Cardiac fibroblast (primary cell): Measurements from ENCODE around the gene SRCAP.

ENCODE experiments used
- DNase-seq, 2 donors: peaks; one replicate each; pipeline versions ENCODE4 v3.0.0 to v3.0.0-alpha.2; 2010; ENCODE audit warnings: low read depth in 2 of 2
- H3K4me3 ChIP-seq, 2 donors: replicated peaks in 1 of 2; 1 replicate in 1 of 2; 2 replicates in 1 of 2; pipeline ENCODE4 v1.5.1; 2011; ENCODE audit warnings: low read depth in 2 of 2, low read length in 2 of 2, mild to moderate bottlenecking in 2 of 2, moderate library complexity in 1 of 2
- TF ChIP-seq, protein P1 (sequence below): IDR thresholded peaks from one replicate; pipeline ENCODE4 v1.5.1; 2011; ENCODE audit warnings: low read depth, mild to moderate bottlenecking, low read length, inconsistent platforms

SRCAP gene

DNA sequence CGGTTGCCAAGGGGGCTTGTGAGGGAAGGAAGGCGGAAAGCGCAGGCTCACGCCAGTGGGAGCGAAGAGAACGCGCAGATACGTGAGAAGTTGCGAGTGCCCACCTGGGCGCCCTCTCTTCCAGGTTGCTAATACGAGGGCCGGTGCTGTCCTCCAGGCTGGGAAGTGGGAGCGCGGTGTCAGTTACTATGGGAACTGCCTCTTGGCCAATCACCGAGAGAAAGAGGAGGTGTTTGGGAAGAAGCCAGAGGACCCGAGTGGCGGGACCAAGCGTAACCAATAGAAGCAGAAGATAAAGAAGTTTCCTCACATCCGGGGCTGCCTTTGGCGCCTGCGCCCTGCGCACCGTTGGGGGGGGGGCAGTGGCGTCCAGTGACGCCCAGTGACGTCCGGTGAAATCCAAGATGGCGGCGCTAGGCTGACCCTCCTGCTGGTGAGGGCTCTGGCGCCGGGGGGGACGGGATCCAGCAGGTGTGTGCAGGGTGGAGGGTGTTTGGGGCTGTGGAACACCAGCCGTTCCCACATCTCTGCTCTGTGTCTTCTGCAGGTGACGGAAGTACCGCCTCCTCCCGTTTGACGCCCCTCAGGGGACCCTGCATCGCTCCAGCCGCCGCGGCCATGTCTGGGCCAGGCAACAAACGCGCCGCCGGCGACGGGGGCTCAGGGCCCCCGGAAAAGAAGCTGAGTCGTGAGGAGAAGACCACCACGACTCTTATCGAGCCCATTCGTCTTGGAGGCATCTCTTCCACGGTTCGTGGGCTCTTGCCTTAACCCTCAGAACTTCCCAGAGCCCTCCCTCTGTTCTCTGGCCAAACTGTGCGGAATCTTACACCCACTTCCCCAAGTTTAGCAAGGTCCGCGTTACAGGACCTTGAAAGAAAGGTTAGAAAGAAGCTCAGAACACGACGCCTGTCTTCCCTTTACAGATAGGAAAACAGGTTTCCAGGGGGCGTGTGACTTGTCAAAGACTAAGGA lies 63.2 kb downstream of the SRCAP start, which contains the start of the genes CFAP119 and RNF40:
Gene CFAP119 (minus strand): TSS at position 135 of the 975 bp plus-strand sequence. CDS start 314 bp downstream, outside the sequence.
Gene RNF40 (plus strand): TSS at position 395 of the 975 bp plus-strand sequence. CDS start 224 bp downstream, at position 619.
- peak; percentile 98 to 99 for DNase-seq
- H3K4me3 ChIP-seq, result peak within 1 kb of the TSS; percentile 93 to 97
- TF ChIP-seq, protein P1, sequence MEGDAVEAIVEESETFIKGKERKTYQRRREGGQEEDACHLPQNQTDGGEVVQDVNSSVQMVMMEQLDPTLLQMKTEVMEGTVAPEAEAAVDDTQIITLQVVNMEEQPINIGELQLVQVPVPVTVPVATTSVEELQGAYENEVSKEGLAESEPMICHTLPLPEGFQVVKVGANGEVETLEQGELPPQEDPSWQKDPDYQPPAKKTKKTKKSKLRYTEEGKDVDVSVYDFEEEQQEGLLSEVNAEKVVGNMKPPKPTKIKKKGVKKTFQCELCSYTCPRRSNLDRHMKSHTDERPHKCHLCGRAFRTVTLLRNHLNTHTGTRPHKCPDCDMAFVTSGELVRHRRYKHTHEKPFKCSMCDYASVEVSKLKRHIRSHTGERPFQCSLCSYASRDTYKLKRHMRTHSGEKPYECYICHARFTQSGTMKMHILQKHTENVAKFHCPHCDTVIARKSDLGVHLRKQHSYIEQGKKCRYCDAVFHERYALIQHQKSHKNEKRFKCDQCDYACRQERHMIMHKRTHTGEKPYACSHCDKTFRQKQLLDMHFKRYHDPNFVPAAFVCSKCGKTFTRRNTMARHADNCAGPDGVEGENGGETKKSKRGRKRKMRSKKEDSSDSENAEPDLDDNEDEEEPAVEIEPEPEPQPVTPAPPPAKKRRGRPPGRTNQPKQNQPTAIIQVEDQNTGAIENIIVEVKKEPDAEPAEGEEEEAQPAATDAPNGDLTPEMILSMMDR, result no peak

DNA sequence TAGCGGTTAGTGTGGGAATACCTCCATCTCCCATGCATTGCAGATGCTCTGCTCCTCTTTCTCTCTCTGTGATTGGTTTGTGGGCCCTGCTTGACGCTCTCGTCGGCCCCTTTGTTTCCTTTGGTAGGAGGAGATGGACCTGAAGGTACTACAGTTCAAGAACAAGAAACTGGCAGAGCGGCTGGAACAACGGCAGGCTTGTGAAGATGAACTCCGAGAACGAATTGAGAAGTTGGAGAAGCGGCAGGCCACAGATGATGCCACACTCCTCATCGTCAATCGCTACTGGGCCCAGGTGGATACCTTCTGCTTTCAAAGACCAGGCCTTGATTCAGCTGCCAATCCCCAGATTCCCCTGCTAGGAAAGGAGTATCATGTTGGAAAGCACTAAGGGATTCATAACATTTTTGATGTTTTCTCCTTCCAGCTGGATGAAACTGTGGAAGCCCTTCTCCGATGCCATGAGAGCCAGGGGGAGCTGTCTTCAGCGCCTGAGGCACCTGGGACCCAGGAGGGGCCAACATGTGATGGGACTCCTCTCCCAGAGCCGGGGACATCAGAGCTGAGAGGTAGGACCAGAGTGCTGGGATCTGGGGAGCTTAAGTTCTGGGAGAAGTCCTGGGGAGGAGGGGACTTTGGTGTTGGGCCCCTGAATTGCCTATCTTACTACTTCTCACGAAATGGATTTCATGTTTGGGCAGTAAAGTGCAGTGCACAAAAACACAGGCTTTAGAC lies 64.2 kb downstream of the SRCAP start:
- TF ChIP-seq, protein P1, result no peak
- no peak for DNase-seq
- H3K4me3 ChIP-seq, result peak overlapping the region; percentile 93 to 97

DNA sequence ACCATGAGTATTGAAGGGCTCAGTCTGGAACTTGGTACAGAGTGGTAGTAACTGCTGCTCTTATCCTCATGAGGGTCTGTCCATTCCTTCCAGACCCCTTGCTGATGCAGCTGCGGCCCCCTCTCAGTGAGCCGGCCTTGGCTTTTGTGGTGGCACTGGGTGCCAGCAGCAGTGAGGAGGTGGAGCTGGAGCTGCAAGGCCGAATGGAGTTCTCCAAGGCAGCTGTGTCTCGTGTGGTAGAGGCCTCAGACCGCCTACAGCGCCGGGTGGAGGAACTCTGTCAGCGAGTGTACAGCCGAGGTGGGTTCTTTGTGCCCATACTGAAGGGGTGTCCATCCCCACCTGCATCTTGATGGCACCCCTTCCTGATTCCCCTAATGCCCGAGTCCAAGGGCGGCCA lies 65.1 kb downstream of the SRCAP start:
- TF ChIP-seq, protein P1, result no peak
- no peak overlapping the region for H3K4me3 ChIP-seq
- DNase-seq, result no peak

DNA sequence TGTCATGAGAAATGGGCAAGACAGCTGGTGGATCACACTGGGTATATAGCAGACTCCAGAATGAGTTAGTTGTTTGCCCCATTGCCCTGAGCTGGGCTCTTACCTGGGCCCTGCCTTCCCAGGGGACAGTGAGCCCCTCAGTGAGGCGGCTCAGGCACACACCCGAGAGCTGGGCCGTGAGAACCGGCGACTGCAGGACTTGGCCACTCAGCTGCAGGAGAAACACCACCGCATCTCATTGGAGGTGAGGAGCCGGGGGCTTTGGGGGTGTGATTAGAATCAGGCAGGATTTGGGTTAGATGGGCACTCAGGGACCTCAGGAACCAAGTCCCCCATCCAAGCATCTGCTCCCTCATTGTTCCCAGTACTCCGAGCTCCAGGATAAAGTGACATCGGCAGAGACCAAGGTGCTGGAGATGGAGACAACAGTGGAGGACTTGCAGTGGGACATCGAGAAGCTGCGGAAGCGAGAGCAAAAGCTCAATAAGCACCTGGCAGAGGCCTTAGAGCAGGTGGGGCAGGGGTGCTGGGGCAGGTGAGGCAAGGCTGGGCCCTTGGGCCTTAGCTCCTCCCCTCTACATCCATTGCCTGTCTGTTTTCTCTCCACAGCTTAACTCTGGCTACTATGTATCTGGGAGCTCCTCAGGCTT lies 66.0 kb downstream of the SRCAP start:
- no peak for DNase-seq
- TF ChIP-seq, protein P1, result no peak
- no peak overlapping the region for H3K4me3 ChIP-seq

DNA sequence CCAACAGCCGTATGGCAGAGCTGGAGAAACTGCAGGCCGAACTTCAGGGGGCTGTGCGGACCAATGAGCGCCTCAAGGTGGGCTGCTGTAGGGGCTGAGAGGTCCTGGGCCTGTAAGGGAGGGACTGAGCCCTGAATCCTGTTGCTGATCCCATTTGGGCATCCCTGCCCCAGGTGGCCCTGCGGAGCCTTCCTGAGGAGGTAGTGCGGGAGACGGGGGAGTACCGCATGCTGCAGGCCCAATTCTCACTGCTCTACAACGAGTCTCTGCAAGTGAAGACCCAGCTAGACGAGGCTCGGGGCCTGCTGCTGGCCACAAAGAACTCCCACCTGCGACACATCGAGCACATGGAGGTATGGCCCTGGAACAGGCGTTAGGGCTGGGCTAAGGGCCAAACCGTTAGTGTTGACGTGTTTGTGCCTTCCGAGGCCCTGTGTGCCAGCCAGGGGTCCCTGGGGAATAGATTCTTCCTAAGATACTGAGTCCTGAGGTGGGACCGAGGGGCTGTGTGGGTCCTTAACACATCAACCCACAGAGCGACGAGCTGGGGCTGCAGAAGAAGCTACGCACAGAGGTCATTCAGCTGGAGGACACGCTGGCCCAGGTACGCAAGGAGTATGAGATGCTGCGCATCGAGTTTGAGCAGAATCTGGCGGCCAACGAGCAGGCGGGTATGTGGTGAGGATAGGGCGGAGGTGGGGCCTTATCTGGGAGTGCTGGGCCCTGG lies 67.4 kb downstream of the SRCAP start:
- no peak for DNase-seq
- no peak overlapping the region for H3K4me3 ChIP-seq
- TF ChIP-seq, protein P1, result no peak

DNA sequence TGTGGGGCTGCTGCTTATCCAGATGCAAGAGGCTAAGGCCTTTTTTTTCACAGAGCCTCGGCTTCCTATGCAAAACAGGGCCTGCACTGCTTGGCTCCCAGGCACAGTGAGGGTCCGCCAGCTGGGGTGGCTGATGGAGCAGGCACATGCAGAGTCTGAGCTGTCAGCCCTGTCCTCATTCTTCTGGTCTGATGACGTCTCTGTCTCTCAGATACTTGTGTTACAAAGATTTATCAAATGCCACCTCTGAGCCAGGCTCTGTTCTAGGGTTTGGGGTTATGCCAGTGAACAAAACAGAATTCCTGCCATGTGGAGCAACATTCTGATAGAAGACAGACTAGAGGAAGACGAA lies 67.9 kb downstream of the SRCAP start:
- H3K4me3 ChIP-seq, result no peak overlapping the region
- TF ChIP-seq, protein P1, result no peak

More for the DNA sequence above, 67.9 kb downstream of the SRCAP start:
- DNase-seq, result no peak
